Renal pelvis (tissue), 4 donors: ENCODE data around the gene NIPAL3. TPM values are rescaled to one million over a fixed set of nuclear protein-coding genes. Genes with fewer than 3 reads are reported as not detected.
A peak's percentile ranks its signal among the peaks of the same experiment; 100 is the strongest.
"Not testable (repeated sequence)": the region's sequence is repeated elsewhere in the genome, so short reads cannot be mapped to it uniquely, and the experiment has no call there.

Source experiments
- DNase-seq: peaks from one replicate; pipeline ENCODE4 v3.0.0-alpha.2; 2013
- polyA plus RNA-seq, 3 donors: library from polyadenylated mRNA; unstranded; fragments of 120-200 nt; gene quantifications; one replicate each; pipeline ENCODE4 v1.2.1, GENCODE V29; 2013; ENCODE audit not compliant: insufficient read length in 3 of 3

NIPAL3 gene
- polyA plus RNA-seq, 3 donors = 18.3 to 25.4 (median 22.2) TPM

DNA sequence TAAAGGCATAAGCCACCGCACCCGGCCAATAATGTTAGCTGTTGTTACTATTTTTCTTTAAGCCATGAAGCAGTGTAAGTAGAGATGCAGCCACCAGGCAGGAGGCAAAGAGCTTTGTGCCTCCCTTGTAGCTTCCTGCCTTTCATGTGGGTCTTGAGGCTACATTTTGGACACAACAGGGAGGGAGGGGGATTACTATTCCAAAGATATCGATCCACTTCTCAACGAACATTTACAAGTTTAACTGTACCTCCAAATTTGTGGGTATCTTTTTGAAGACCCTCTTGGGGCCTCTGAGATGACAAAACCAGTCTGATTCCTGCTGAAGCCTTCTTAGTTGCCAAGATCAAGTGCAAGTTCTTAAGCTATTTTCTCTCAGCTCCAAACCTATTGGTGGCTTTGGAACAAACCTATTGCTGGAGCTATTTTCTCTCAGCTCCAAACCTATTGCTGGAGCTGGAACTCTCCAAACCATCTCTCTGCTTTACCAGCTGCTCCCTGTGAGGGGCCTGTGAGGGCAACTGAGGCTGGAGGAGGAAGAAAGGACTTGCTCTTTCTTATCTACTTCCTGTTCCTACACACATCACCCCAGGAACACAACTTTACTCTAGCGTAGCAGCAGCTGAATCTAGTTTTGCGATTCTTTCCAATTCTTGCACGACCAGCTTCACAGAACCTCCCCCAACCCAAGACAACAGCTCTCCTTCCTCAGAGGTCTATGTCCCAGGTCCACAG, 70.9 kb downstream of the NIPAL3 start:
- no peak for DNase-seq

DNA sequence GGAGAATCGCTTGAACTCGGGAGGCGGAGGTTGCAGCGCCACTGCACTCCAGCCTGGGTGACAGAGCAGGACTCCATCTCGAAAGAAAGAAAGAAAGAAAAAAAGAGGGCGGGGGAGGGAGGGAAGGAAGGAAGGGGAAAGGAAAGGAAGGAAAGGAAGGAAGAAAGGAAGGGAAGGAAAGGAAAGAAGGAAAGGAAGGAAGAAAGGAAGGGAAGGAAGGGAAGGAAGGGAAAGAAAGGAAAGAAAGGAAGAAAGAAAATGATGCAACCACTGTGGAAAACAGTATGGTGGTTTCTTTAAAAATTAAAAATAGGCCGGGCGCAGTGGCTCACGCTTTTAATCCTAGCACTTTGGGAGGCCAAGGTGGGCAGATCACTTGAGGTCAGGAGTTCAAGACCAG, 71.9 kb downstream of the NIPAL3 start:
- DNase-seq = no peak

DNA sequence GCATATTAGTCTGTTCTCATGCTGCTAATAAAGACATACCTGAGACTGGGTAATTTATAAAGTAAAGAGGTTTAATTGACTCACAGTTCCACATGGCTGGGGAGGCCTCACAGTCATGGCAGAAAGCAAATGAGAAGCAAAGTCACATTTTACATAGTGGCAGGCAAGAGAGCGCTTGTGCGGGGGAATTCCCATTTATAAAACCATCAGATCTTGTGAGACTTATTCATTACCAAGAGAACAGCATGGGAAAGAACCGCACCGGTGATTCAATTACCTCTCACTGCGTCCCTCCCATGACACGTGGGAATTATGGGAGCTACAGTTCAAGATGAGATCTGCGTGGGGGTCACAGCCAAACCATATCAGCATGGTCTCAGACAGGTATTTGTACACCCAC, 72.6 kb downstream of the NIPAL3 start:
- DNase-seq = not testable (repeated sequence)

DNA sequence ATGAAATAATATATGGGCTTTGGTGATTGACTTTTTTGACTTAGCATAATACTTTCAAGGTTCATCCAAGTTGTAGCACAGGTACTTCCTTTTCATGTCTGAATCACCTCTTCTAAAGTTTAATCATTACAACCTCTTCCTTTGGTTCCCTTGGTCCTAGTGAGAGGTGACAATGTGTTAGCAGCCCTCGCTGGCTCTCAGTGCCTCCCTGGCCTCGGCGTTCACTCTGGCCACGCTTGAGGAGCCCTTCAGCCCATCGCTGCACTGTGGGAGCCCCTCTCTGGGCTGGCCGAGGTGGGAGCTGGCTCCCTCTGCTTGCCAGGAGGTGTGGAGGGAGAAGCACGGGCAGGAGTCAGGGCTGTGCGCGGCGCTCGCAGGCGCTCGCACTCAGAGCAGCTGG, 74.1 kb downstream of the NIPAL3 start:
- no peak for DNase-seq

DNA sequence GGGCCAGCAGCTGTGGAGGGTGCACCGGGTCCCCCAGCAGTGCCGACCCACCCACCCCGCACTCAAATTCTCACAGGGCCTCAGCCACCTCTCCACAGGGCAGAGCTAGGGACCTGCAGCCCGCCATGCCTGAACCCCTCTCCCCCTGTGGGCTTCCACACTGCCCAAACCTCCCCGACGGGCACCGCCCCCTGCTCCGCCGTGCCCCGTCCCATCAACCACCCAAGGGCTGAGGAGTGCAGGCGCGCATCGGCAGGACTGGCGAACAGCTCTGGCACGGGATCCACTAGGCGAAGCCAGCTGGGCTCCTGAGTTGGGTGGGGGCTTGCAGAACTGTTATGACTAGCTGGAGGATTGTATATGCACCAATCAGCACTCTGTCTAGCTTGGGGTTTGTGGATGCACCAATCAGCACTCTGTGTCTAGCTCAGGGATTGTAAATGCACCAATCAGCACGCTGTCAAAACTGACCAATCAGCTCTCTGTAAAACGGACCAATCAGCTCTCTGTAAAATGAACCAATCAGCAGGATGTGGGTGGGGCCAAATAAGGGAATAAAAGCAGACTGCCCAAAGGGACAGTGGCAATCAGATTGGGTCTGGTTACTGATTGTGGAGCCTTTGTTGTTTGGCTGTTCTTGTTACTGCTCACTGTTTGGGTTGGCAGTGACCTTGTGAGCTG, 74.6 kb downstream of the NIPAL3 start:
- DNase-seq = no peak

DNA sequence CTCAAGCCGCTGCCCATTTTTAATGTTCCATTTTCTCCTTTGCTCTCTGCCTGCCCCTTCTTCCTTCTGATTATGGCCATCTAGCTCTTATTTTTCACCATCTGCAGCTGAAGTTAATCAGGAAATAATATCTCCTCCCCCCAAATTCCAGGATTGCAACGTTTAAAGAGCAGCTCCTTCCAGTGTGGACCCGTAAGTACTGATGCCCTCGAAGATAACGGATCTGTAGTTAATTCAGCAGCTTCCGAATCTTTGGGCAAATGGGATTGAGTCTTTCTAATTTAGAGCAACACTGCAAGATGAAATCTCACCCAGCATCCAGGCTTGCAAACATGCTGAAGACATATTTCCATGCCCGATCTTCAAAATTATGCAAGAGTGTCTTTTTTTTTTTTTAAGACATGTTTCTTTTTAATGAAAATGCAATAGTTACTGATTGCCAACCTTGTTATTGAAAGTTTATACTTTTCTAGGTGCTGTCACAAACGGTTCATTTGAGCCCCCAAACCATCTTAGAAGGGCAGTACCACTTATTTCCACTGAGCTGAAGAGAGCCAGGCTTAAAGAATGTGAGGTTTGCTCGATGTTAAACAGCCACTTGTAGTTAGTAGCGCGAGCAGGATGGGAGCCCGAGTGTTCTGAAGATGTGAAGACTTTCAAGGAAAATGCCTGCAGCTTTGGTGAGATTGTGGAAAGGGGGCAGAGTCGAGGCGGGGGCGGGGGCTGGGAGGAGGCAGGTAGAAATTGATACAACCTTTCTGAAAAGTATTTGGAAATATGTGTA, 76.2 kb downstream of the NIPAL3 start:
- no peak for DNase-seq

DNA sequence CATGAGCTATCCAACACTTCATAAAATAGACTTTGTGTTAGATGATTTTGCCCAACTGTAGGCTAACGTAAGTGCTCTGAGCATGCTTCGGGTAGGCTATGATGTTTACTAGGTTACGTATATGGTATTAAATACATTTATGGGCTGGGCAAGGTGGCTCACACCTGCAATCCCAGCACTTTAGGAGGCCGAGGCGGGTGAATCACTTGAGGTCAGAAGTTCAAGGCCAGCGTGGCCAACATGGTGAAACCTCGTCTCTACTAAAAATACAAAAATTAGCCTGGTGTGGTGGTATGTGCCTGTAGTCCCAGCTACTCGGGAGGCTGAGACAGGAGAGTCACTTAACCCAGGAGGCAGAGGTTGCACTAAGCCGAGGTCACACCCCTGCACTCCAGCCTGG, 77.3 kb downstream of the NIPAL3 start:
- not testable (repeated sequence) for DNase-seq

DNA sequence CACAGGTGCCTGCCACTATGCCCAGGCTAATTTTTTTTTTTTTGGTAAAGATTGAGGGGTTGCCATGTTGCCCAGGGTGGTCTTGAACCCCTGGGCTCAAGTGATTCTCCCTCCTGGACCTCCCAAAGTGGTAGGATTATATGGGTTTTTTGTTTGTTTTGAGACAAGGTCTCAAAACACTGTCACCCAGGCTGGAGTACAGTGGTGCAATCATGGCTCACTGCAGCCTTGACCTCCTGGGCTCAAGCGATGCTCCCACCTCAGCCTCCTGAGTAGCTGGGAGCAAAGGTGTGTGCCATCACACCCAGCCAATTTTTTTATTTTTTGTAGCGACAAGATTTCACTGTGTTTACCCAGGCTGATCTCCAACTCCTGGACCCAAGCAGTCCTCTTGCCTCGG, 78.2 kb downstream of the NIPAL3 start:
- DNase-seq = no peak

DNA sequence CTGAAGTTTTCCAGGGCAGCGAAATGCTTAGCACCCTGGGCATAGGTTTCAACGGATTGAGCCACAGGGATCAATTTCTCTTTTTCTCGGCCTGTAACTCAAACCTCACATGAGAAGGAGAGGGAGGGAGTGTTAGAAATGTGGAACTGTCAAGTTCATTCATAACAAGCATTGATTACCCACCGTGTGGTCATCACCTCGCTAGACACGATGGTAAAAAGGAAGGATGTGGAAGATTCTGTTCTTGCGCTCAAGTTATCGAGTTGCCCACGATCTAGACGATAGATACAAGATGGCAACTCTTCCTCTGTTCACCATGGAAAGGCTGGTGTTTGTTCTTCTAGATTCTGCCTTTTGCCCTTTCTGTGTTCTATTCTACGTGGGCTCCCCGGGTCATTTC, 83.0 kb downstream of the NIPAL3 start:
- DNase-seq = no peak

DNA sequence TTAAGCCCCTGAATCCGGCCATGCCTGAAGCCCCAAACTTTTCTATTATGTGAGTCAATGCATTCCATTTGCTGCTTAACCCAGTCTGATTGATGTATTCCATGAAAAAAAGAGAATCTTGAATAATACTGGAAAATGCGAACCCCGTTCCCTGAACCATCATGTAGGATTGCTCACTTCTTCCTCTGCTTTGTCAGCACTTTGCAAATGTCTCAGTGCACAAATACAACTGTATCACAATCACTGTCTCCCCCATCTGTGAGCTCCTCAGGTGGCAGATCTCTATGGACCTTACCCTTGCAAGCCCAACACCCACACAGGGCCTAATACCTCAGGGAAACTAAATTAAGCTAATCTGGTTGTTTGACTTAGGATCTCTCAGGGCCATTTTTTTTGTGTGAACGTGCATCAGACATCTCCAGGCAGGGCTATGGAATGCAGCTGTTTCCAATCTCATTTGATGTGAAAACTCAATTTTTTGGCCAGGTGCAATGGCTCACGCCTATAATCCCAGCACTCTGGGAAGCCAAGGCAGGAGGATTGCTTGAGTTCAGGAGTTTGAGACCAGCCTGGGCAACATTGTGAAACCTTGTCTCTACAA, 84.9 kb downstream of the NIPAL3 start:
- DNase-seq = no peak

DNA sequence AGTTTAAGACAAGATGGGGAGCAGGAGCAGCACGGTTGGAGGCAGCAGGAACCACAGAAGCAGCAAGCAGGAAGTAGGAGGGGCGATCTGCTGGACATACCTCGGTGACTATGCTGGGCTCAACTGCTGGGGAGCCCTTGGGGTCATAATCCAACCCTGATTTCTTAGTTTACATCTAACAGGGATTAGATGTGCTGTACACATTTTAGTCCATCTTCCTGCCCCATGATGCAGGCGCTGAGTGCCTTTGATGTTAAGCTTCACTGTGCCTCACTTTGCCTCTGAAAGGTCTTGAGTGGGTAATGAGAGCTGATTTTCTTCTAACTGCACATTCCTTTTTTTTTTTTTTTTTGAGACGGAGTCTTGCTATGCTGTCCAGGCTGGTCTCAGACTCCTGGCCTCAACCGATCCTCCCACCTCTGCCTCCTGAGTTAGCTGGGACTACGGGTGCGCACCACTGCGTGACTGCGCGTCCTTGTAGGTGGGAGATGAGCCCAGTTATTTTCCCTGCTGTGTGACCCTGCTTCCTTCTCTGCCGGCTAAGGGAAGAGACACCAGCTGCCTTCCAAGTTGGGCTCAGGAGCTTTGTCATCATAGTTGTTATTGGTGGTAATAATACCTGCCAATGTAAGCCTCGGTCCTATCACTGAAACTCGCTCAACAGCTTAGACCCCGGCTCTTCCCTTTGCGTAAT, 85.9 kb downstream of the NIPAL3 start:
- DNase-seq = no peak

DNA sequence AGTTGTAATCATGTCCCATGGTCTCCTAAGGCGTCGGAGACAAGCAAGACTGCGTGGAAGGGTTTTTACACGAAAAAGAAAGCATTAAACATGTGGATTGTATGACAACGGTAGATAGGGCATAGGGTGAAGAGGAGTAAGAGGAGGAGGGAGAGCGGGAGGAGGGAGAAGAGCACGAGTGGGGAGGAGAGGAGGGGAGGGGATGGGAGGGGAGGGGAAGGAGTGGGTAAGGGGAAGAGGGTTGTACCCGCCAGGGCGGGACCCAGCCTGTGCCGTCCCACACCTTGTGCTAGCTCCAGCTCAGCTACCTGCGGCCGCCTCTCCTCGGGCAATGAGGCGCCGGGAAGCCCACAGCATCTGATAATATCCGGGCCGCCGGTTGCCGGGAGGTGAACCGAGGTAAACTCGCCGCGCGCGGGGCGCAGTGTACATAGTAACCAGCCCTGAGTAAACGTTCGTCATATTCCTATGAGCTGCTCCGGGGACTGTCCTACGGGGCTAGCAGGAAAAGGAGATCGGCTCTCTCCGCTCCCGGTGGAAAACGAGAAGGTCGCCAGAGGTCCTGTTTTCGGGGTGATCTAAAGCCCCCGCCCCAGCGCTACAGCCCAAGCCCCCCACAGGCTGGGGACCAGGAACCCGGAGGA, 86.6 kb downstream of the NIPAL3 start:
- peak; percentile 64 for DNase-seq

DNA sequence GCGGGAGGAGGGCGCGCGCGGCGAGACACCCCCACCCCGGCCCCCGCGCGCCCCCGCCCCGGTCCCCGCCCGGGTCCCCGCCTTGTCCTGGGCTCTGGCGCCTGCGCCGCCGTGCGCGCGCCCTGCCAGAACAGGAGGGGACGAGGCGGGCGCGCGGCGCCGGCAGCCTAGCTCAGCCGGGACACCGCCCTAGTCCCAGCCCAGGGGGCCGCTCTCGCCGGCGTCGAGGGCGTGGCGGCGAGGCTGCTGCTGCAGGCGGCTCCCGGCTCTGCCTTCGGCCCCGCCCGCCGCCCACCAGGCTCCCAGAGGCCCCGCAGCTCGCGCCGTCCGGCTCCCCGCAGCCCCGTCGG, 87.1 kb downstream of the NIPAL3 start, which contains the start of gene RCAN3:
Gene RCAN3 (plus strand): TSS at position 128 of the 350 bp plus-strand sequence. CDS start 11,537 bp downstream, outside the sequence.
- peak; percentile 87 for DNase-seq

DNA sequence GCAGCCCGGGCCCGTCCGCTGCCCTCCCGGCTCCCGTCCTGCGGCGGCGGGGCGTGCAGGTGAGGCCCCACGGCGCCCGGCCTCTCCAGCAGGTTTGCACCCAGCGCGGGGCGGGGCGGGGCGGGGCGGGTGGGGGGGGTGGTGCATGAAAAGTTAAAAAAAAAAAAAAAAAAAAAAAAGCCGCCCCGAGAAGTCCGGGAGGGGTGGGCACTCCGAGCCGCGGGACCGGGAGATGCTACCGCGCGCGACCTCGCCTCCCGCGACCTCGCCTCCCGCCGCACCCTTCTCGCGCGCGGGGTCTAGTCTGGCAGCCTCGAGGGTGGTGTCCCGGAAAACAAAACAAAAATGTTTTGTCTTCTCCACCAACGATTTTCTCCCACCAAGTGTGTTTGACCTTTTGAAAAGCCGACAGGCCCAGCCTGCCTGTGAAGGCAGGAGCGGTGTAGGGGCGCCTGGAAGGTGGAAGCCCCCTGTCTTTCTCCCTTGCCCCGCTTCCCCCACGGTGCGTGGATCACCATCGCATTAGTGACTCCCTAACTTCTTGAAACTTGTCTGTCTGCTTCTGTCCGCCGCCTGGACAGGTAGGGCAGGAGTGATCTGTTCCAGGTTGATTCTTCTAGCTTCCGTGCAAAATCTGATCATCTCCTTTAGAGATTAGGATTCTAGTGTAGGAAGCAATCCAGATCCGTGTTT, 87.6 kb downstream of the NIPAL3 start:
- DNase-seq = no peak

DNA sequence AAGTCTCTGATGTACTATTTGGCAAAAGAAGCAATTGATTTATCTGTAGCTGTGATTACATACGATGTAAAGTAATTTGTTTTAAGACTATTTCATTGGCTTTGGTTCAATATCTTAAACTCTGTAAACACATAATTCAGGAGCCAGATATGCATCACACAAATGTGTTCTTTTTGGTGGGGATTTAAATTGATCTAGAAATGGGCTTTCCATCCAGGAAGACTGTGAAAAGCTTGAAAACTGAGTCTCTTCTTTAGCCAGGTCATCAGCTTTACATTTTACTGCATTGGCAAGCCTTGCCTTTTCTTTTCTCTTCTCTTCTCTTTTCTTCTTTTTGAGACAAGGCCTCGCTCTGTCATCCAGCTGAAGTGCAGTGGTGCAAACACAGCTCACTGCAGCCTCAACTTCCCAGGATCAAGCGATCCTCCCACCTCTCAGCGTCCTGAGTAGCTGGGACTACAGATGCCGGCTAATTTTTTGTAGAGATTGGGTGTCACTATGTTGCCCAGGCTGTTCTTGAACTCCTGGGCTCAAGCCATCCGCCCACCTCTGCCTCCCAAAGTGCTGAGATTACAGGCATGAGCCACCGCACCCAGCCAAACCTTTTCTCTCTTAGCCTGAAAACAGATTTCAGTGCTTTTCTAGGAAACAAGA, 88.4 kb downstream of the NIPAL3 start:
- no peak for DNase-seq

DNA sequence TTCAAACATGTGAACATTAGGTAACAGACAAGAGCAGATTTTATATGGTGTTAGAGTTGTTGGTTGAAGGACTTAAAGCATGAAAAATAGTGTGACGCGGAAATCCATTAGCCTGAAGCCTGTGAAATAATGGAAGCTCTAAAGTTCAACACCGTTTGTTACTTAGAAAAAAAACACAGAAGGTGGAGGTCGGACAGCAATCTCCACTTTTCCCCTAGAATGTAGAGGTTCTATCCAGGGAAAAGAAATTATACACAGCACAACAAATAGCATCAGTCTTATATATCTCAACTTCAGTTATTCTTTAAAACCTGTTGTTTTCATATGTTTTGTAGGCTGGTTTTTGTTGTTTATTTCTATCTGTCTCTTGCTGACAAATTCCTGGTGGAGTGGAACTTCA, 89.0 kb downstream of the NIPAL3 start:
- no peak for DNase-seq

DNA sequence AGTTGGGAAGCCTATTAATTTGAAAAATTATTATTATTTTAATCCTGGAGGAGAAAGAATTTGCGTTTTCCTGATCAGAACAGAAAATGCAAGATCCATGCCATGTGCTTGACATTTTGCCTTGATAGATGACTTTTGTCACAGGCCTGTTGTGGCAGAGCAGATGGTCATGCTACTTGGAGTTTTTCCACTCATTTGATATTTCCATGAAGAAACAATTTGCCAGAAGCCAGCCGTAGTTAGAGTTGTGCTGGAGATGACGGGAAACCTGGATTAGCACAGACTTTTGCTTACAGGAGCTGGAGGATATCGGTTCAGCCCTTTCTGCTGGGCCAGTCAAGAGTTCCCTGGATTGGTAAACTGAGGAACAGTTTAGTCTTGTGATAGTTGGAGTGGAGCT, 90.2 kb downstream of the NIPAL3 start:
- DNase-seq = no peak

DNA sequence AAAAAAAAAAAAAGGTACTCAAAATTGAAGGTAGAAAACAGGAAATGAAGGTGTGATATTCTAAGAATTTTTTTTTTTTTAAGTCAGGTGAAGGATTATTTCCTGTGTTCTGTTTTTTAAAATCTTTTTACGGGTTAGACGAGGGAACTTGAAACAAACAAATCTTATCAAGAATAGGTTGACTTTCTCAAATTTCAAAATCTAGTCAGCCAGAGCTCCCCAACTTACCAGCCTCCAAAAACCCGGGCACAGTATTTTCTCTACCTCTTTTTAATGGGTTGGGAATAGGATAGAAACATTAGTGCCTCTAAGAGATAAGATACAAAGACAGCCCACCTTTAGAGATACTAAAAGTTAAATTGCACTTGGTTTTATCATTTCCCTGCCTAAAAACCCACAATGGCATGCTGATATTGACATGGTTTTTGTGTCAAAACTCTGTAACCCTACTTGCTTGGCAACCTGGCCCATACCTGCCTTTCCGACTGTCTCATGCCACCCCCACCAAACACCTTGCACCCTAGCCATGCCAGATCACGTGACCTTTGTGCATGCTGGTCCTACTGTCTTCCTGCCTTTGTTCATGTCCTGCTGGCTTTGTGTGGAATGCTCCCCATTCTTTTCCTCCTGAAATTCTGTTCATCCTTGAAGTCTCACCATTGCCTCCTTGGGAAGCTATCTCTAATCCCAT, 91.2 kb downstream of the NIPAL3 start:
- no peak for DNase-seq

DNA sequence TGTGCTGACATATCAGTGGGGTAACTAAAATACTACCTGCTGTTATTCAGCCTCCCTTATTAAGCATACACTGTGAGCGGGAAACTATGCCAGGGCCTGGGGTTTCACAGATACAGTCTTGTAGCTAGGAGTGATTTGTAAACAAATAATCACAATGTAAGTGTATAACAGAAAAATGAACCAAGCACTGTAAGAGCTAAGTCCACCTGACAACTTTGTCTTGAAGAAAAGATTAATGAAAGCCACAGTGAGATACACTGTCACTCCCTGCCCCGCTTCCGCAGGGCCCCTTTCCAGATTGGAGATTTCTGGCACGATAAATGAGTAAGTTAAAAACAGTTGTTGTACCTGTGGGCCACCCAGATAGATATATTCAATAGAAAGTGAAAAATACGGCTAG, 91.8 kb downstream of the NIPAL3 start:
- DNase-seq = no peak

DNA sequence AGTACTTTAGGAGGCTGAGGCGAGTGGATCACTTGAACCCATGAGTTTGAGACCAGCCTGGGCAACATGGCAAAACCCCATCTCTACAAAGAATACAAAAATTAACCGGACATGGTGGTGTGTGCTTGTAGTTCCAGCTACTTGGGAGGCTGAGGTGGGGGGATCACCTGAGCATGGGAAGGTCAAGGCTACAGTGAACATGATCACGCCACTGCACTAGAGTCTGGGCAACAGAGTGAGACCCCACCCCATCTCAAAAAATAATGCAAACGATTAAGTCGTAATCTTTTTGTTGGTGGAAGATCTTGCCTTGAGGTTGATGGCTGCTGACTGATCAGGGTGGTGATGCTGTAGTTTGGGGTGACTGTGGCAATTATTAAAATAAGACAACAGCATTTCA, 93.3 kb downstream of the NIPAL3 start:
- no peak for DNase-seq
